Measurements from ENCODE around the gene CASZ1. TPM values are rescaled to one million over a fixed set of nuclear protein-coding genes. Genes with fewer than 3 reads are reported as not detected.

Gene CASZ1
- total RNA-seq, 4 donors from 2014 or later = 0.88 to 6.8 (median 1.7) TPM

GRCh38 chr1:10651793-10652192 is 144.7 kb downstream of the CASZ1 start:
- TF ChIP-seq, protein P1, sequence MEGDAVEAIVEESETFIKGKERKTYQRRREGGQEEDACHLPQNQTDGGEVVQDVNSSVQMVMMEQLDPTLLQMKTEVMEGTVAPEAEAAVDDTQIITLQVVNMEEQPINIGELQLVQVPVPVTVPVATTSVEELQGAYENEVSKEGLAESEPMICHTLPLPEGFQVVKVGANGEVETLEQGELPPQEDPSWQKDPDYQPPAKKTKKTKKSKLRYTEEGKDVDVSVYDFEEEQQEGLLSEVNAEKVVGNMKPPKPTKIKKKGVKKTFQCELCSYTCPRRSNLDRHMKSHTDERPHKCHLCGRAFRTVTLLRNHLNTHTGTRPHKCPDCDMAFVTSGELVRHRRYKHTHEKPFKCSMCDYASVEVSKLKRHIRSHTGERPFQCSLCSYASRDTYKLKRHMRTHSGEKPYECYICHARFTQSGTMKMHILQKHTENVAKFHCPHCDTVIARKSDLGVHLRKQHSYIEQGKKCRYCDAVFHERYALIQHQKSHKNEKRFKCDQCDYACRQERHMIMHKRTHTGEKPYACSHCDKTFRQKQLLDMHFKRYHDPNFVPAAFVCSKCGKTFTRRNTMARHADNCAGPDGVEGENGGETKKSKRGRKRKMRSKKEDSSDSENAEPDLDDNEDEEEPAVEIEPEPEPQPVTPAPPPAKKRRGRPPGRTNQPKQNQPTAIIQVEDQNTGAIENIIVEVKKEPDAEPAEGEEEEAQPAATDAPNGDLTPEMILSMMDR (IDR thresholded peaks at IDR 0.05; ENCODE audit: low read depth) = no peak

GRCh38 chr1:10651389-10651766 is 145.1 kb downstream of the CASZ1 start:
- TF ChIP-seq, protein P1 (IDR thresholded peaks at IDR 0.05; ENCODE audit: low read depth) = no peak

DNA sequence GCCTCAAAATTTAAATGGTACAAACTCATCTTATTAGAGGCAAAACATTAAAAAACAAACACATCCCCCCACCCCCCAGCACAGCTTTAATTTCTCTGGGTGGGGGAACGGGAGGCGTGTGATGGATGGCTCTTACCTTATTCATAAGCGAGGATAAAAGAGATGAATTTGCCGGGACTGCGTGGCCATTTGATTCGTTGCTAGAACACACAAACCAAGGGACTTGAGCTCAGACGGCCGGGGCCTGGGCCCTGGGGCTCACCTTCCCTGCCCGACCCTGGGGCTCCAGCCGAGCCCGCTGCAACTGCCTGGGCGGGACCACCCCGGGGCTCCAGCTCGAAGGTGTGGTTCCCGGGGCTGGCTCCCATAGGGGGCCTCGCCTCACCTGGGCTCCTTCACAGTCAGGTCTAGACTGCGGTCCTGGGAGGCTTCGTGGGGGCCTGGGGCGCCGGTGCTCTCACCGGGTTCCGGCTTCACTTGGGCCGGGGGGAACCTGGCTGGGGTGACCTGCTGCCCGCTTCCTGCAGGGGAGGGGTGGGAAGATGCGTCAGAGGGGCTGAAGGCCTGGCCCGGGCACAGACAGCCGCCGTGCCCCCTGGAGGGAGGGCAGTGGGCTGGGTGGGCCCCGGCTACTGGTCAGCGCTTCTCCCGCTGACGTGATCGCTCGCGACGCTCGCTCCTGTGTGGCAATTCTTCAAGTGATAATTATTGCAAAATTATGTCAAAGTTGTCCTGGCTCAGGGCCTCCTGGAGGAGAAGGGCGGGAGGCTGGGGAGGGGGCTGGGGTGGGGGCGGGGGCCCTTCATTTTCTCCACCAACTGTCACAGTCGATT is 145.7 kb downstream of the CASZ1 start:
- TF ChIP-seq, protein P1 (IDR thresholded peaks at IDR 0.05; ENCODE audit: low read depth) = no peak

- TF ChIP-seq, protein P1 (IDR thresholded peaks at IDR 0.05; ENCODE audit: low read depth) = no peak
These were observed 146.8 kb downstream of the CASZ1 start for GRCh38 chr1:10649517-10650201.

DNA sequence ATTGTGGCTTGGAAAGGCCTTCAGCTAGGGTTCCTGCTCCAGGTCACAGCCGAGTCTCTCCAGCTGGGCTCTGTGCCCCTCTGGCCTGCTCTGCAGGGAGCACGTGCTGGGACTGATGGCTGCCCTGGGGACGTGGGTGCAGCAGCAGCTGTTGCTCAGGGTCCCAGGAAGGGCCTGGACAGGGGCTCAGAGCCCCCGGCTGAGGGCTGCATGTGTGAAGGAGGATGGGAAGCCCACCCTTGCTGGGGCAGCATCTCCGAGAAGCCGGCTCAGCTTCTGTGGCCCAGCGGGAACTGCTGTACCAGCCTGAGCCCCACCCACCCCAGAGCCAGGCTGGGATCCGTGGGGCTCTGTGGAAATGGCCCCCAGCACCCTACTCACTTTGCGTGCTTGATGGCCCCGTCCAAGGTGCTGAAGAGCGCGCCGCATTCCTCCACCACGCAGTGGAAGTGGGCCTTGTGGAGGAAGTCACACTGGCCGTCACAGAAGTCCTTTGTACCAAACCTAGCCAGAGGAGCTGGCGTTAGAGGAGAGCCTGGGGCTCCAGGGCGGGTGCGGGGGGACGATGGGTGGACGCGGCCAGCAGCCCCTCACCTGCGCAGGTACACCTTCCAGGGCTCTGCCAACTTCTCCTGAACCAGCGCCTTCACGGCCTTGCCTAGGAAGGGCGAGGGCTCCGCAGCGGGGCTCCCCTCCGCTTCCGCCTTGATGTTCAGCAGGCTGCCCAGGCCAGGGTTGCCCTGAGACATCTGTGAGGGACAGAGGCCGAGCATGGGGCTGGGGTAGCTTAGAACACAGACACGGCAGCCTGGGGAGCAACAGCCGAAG is 147.5 kb downstream of the CASZ1 start:
- TF ChIP-seq, protein P1 (IDR thresholded peaks at IDR 0.05; ENCODE audit: low read depth) = no peak

DNA sequence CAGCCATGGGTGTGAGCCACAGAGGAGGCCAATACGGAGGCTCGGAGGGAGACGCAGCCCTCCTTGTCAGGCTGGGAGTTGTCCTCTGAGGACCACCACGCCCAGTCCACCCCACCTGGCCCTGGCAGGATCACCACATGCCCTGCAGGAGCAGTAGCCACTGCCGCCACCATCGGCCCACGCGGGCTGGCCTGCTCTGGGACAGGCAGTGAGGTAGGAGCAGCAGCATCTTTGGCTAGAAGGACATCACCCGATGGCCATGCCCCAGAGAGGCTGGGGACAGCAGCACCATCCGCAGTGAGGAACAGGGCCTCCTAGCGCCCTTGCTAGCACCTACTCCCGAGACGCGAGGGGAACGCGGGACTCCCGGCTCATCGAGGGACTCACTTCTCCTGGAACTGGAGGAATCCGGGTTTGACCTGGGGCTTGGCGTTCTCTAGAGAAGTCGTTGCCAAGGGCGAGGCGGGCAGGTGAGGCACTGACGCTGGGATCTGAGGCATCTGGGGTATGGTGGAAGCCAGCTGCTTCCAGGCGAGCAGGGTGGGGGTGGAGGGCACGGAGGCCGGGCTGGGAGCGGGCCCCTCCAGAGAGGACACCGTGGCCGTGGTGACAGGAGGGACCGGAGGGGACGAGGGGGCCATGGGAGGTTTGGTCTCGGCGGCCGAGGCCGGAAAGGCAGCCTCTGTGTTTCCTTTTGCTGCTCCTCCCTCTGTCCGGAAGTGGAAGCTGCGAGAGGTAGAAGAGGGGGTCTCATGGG is 148.9 kb downstream of the CASZ1 start:
- TF ChIP-seq, protein P1 (IDR thresholded peaks at IDR 0.05; ENCODE audit: low read depth) = no peak
